HG02678 (cell line): ENCODE measurements around the gene AKR1C1.
"Not testable (repeated sequence)": the region's sequence is repeated elsewhere in the genome, so short reads cannot be mapped to it uniquely, and the experiment has no call there.

ENCODE experiments used
- ATAC-seq: cut with Tn5 transposase; IDR thresholded peaks from one replicate; pipeline ENCODE4 v1.9.1; 2021; ENCODE audit warnings: mild to moderate bottlenecking, moderate library complexity; ENCODE audit not compliant: unreplicated experiment

AKR1C1 gene

DNA sequence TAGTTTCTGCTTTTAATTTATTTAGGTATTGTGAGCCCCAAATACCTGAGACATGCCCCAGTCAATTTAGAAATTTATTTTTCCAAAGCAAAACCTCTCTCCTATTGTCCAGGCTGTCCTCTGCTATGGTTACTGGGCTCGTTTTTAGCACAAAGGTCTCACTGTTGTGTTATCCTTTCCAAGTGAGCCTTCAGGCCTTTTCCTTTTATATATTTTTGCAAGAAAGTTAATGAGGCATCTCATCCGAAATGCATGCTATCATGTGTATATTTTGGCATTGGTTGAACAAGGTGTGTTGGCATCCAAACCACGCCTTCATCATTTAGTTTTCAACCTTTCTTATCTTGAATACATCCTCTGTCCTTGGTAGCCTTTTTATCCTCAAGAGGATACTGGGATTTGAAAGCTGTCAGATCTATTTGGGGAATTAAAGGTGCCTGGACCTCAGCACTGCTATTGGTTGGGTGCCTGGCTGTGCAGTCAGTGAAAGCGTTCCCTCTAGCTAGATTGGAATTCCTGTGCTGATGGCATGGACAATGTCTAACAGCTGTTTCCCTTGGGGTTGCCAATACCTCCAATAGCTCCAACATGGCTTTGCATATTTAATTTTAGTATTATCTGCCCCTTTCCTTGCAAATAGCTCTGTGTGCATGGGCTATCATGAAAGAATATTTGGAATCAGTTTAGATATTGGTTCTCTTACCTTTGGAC is 51.1 kb downstream of the AKR1C1 start:
- not testable (repeated sequence) for ATAC-seq

DNA sequence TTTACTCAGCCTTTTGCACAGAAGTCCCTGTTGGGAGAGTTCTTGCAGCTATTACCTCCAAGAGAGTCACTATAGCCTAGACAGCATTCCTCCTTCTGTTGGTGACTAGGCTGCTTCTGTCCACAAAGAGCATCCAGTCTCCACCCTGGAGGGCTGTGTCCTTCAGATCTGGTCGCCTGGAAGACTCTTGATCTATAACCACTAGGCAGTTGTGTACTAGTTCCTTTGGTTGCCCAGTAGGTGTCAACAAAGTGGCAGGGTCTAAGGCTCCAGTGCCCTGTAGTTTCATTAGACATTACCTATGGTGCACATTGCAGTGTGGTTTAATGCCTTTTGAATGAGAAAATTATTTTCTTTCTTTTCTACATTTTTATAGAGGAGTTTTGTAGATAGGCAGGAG is 51.7 kb downstream of the AKR1C1 start:
- no peak for ATAC-seq

DNA sequence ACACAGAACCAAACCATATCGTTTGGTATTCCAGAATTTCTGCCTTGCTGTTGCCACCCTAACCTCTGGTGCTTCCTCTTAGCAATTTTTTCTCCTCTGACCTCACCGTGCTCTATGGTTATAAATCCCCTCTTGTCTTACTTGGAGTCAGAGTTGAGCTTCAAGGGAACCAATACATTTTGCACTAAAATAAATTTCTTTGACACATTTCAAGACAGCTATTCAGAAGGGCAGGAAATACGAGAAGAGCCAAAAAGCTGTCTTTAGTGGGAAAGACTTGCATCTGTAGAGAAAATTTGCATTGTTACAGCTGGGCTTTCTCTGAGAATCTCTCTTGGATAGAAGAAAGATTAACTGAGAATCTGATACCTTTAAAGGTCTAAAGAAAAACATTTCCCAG is 54.9 kb downstream of the AKR1C1 start:
- no peak for ATAC-seq

DNA sequence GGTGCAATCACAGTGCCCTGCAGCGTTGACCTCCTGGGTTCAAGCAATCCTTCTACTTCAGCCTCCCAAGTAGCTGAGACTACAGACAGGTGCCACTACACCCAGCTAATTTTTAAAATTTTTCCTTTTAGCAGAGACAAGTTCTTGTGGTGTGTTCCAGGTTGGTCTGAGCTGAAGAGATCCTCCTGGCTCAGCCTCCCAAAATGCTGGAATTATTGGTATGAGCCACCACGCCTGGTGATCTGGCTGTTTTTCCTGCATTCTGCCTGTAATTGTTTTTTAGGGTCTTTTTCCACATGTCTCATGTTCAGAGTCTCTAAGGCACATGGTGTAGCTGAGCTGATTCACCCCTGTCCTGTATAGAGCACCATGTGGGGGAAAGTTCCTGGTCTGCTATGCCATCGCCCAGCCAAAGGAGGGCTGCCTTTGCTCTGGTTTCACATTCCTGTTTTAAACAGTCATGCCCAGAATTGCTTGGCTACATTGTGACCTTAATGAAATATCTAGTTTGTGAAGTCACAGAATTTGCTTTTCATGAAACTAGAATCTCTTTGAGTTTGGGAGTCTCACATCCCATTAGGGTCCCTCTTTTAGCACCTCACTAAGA is 55.6 kb downstream of the AKR1C1 start:
- ATAC-seq = not testable (repeated sequence)

DNA sequence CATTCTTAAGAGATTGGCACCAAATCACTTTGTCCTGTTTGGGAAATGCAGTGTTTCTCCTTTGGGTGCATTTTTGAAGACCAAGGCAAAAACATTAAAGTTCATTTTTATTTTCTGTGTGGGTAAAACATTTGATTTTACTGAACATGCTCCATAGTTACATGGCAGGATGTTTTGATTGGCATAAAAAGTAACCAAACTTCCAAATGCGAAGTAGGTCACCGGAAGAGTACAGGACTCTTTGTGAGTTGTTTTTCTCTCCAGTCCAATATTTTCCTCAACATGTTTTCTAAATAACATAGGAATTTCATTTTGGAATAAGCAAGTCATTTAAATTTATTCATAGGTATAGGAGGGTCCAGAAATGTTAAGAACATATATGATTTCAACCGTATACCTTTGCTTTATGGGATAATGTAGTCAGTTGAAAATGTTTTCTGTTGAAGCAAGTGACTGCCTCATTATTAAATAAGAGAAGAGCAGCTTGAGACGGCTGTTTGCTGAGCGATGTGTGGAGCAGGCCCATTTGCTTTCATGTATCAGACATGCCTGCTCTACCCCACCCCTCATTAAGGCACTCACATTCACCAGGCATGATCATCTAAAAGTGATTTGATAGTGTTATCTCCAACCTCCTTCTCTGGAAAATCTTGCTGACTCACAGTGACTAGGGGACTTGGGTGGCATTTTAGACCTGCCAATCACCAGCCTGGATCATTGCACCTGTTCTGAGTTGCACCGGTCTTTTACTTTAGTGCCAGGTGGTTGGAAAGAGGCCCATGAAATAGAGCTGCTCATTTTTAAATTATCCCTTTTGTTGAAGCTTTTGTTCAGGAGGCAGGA is 56.8 kb downstream of the AKR1C1 start:
- ATAC-seq = not testable (repeated sequence)

DNA sequence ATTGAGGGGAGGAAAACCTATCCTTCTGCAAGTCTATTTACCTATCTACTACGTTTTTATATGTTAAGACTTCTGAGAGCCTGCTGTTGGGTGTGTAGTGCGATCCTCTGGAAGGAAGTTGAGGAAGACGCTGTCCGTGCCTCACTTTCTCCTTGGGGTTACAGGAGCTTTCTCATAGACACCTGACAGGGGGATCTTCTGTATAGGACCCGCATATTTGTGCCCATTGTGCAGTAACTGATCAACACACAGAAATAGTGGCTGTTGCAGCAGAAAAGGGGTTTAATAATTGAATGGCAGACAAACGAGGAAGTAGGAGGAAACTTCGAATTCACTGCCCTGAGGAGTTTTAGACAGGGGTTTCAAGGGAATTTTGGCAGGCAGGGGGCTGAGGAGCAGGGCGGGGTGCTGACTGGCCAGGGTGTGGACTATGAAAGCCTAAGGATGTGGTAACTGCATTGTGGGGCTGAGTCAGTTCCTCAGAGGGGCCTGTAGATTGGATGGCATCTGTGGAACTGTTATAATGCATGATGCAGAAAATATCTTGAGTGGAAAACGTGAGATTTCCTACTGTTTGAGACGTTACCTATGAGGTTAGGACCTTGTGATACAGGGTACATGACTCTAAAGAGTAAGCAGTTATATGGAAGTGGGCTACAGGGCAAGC is 58.5 kb downstream of the AKR1C1 start:
- not testable (repeated sequence) for ATAC-seq

DNA sequence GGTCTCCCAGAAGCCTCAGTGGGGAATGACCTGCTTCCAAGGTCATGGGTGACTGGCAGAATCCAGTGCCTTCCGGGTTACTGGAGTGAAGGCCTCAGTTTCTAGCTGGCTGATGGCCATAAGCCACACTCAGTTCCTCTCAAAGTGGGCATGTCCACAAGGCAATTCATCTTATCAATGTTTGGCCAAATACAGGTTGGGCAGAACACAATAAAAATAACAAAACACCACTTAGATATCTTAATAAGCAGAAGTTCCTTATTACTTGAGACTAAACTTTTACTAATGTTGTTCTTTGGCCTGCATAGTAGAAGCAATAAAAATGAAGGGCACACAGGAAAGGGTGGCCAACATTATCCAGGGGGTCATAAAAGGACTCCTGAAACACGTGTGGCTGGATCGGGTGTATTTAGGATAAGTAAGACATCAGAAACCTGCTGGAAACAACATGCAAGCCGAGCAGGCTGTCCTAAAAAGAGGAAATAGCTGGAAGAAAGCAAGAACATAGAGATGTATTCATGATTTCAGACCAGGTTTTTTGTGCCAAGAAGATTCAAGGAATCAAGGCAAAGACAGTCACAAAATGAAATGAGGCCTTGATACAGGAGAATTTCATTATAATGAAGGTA is 60.1 kb downstream of the AKR1C1 start:
- no peak for ATAC-seq

DNA sequence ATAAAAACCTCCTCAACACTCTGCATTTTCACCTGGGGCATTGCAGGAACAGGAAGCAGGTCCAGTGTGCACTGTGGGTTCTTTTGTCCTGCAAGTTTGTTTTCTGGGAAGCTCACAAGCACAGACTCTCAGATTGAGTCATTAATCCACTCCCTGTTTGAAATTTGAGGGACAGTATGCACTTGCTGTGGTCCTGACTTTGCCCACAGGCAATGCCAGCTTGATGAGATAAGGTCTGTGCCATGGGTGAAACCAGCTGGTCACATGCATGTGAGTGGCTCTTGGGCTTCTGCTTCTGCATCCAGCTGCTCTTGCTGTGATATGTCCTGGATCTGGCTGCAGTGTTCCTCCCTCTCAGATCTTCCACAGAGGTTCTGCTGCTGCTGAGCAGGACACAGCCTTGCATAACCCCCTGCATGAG is 62.3 kb downstream of the AKR1C1 start:
- not testable (repeated sequence) for ATAC-seq

DNA sequence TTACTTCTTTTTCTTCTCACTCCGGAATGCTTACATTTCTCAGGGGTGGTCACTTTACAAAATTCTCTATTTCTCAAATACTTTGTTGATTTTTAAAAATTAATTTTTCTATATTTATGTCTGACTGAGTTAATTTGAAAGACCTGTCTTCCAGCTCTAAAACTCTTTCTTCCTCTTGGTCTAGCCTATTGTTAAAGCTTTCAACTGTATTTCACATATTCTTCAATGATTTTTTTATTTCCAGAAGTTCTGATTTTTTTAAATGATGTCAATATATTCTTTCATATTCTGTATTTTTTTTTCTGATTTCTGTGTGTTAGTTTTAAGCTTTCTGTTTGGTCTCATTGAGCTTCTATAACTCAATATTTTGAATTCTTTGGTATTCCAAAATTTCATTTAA is 67.8 kb downstream of the AKR1C1 start:
- ATAC-seq = no peak

DNA sequence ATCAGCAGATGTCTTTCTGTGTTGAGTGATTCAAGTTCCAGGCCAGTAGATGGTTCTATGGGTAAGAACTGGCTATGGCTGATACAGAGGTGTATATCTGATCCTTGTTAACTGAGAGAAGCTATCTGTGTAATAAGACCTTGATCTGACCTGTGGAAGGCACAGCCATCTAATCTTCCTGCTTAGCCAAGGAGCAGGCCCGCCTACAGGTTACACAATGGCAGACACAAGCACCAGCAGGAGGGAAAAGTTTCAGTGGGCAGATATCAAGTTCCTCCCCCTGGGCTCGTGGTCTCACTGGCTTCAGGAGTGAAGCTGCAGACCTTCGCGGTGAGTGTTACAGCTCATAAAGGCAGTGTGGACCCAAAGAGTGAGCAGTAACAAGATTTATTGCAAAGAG is 68.4 kb downstream of the AKR1C1 start:
- not testable (repeated sequence) for ATAC-seq

DNA sequence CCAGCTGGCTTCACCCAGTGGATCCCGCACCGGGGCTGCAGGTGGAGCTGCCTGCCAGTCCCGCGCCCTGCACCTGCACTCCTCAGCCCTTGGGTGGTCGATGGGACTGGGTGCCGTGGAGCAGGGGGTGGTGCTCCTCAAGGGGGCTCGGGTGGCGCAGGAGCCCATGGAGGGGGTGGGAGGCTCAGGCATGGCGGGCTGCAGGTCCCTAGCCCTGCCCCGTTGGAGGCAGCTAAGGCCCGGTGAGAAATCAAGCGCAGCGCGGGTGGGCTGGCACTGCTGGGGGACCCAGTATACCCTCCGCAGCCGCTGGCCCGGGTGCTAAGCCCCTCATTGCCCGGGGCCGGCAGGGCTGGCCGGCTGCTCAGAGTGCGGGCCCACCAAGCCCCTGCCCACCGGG is 69.2 kb downstream of the AKR1C1 start:
- ATAC-seq = not testable (repeated sequence)
